Immature natural killer cell (primary cell): ENCODE data around the gene SPOCD1. TPM values are rescaled to one million over a fixed set of nuclear protein-coding genes. Genes with fewer than 3 reads are reported as not detected.
A peak's percentile ranks its signal among the peaks of the same experiment; 100 is the strongest.
"Not testable (repeated sequence)": the region's sequence is repeated elsewhere in the genome, so short reads cannot be mapped to it uniquely, and the experiment has no call there.

ENCODE experiments used
- DNase-seq, 3 donors: peaks; one replicate each; pipeline ENCODE4 v3.0.0; 2022; ENCODE audit warnings: mixed read lengths in 1 of 3
- H3K27ac Mint-ChIP-seq, 6 donors: one replicate each; pipeline ENCODE4 v1.8.0; 2020; ENCODE audit warnings: mixed read lengths in 6 of 6, mild to moderate bottlenecking in 5 of 6, inconsistent platforms in 4 of 6, moderate library complexity in 3 of 6
- H3K27me3 Mint-ChIP-seq, 3 donors: one replicate each; pipeline ENCODE4 v1.8.0; 2020 to 2021; ENCODE audit warnings: low read depth in 3 of 3, mild to moderate bottlenecking in 3 of 3, mixed read lengths in 3 of 3, moderate library complexity in 3 of 3, inconsistent platforms in 1 of 3
- H3K36me3 Mint-ChIP-seq, 3 donors: one replicate each; pipeline ENCODE4 v1.8.0; 2020; ENCODE audit warnings: mixed read lengths in 3 of 3, inconsistent platforms in 2 of 3, mild to moderate bottlenecking in 2 of 3
- H3K4me1 Mint-ChIP-seq, 2 donors: one replicate each; pipeline ENCODE4 v1.8.0; 2020; ENCODE audit warnings: inconsistent platforms in 2 of 2, mild to moderate bottlenecking in 2 of 2, mixed read lengths in 2 of 2, moderate library complexity in 1 of 2
- H3K4me3 Mint-ChIP-seq, 5 donors: one replicate each; pipeline ENCODE4 v1.8.0; 2020; ENCODE audit warnings: mild to moderate bottlenecking in 5 of 5, mixed read lengths in 5 of 5, inconsistent platforms in 3 of 5, moderate library complexity in 3 of 5
- H3K9me3 Mint-ChIP-seq, 6 donors: one replicate each; pipeline ENCODE4 v1.8.0; 2020; ENCODE audit warnings: mild to moderate bottlenecking in 6 of 6, mixed read lengths in 6 of 6, inconsistent platforms in 4 of 6, moderate library complexity in 3 of 6
- polyA plus RNA-seq, 3 donors: library from polyadenylated mRNA; unstranded; fragments of 300-500 nt; fragmentation: Illumina TruSeq; gene quantifications; one replicate each; pipeline ENCODE4 v1.2.3, GENCODE V29; 2021

Gene SPOCD1
- polyA plus RNA-seq, 3 donors from 2014 or later = 0.24 to 2.5 (median 0.46) TPM

GRCh38 chr1:31839662-31840343, 24.0 kb upstream of the SPOCD1 start:
- Mint-ChIP-seq H3K9me3 (no peaks in the 10 kb centered on the region), H3K4me1 (no peaks in the 10 kb centered on the region), H3K27me3 (peaks cover 0 to 7% (median 1%) of the 10 kb centered on the region in 3 donors), H3K36me3 (no peaks in the 10 kb centered on the region), H3K27ac (no peak overlapping the region), H3K4me3 (no peak overlapping the region)
- DNase-seq = no peak

- peaks cover 0 to 7% (median 1%) of the 10 kb centered on the region in 3 donors for H3K27me3 Mint-ChIP-seq
- peak overlapping the region in 1 of 6 donors; percentile 56 for H3K27ac Mint-ChIP-seq
- H3K4me1 Mint-ChIP-seq = no peaks in the 10 kb centered on the region
- H3K4me3 Mint-ChIP-seq = no peak overlapping the region
- no peaks in the 10 kb centered on the region for H3K9me3 Mint-ChIP-seq
- no peak for DNase-seq
- no peaks in the 10 kb centered on the region for H3K36me3 Mint-ChIP-seq
Observed at GRCh38 chr1:31837451-31838158, 21.8 kb upstream of the SPOCD1 start.

- H3K36me3 Mint-ChIP-seq = no peaks in the 10 kb centered on the region
- no peak overlapping the region for H3K4me3 Mint-ChIP-seq
- H3K27ac Mint-ChIP-seq = no peak overlapping the region
- no peak for DNase-seq
- H3K4me1 Mint-ChIP-seq = peaks cover 0 to 3% of the 10 kb centered on the region in 2 donors
- H3K27me3 Mint-ChIP-seq = peaks cover 0 to 7% (median 1%) of the 10 kb centered on the region in 3 donors
- no peaks in the 10 kb centered on the region for H3K9me3 Mint-ChIP-seq
Observed at GRCh38 chr1:31836638-31837037, 20.8 kb upstream of the SPOCD1 start.

- no peak for DNase-seq
- Mint-ChIP-seq H3K4me1 (peaks cover 0 to 7% of the 10 kb centered on the region in 2 donors), H3K9me3 (no peaks in the 10 kb centered on the region), H3K4me3 (no peak overlapping the region), H3K27me3 (peaks cover 0 to 4% (median 1%) of the 10 kb centered on the region in 3 donors), H3K36me3 (no peaks in the 10 kb centered on the region), H3K27ac (no peak overlapping the region)
Observed at GRCh38 chr1:31835415-31835814, 19.6 kb upstream of the SPOCD1 start.

GRCh38 chr1:31834501-31834900, 18.7 kb upstream of the SPOCD1 start:
- H3K9me3 Mint-ChIP-seq = no peaks in the 10 kb centered on the region
- peaks cover 0 to 10% of the 10 kb centered on the region in 2 donors for H3K4me1 Mint-ChIP-seq
- DNase-seq = no peak
- H3K27me3 Mint-ChIP-seq = peaks cover 0 to 4% (median 1%) of the 10 kb centered on the region in 3 donors
- no peak overlapping the region for H3K4me3 Mint-ChIP-seq
- H3K27ac Mint-ChIP-seq = no peak overlapping the region
- H3K36me3 Mint-ChIP-seq = no peaks in the 10 kb centered on the region

- Mint-ChIP-seq H3K36me3 (no peaks in the 10 kb centered on the region), H3K4me3 (peak overlapping the region in 1 of 5 donors; percentile 2), H3K27me3 (peaks cover 0 to 14% (median 1%) of the 10 kb centered on the region in 3 donors), H3K4me1 (peaks cover 24 to 37% of the 10 kb centered on the region in 2 donors), H3K9me3 (no peaks in the 10 kb centered on the region), H3K27ac (no peak overlapping the region)
- no peak for DNase-seq
Observed at GRCh38 chr1:31831397-31832378, 15.9 kb upstream of the SPOCD1 start.

- no peak for DNase-seq
- no peaks in the 10 kb centered on the region for H3K36me3 Mint-ChIP-seq
- H3K27ac Mint-ChIP-seq = no peak overlapping the region
- H3K9me3 Mint-ChIP-seq = no peaks in the 10 kb centered on the region
- H3K4me1 Mint-ChIP-seq = peaks cover 33 to 44% of the 10 kb centered on the region in 2 donors
- H3K27me3 Mint-ChIP-seq = peaks cover 0 to 16% (median 1%) of the 10 kb centered on the region in 3 donors
- H3K4me3 Mint-ChIP-seq = no peak overlapping the region
Observed at GRCh38 chr1:31830511-31830910, 14.7 kb upstream of the SPOCD1 start.

- Mint-ChIP-seq H3K27ac (no peak overlapping the region), H3K36me3 (no peaks in the 10 kb centered on the region), H3K27me3 (peaks cover 0 to 12% (median 1%) of the 10 kb centered on the region in 3 donors), H3K4me3 (no peak overlapping the region), H3K4me1 (peaks cover 33 to 44% of the 10 kb centered on the region in 2 donors), H3K9me3 (no peaks in the 10 kb centered on the region)
- DNase-seq = no peak
Observed at GRCh38 chr1:31830065-31830464, 14.2 kb upstream of the SPOCD1 start.

GRCh38 chr1:31828926-31829690, 13.3 kb upstream of the SPOCD1 start:
- Mint-ChIP-seq H3K36me3 (no peaks in the 10 kb centered on the region), H3K27ac (peak overlapping the region in 3 of 6 donors; percentile 39 to 86 (median 40)), H3K4me3 (peak overlapping the region in 1 of 5 donors; percentile 61), H3K9me3 (no peaks in the 10 kb centered on the region), H3K4me1 (peaks cover 33 to 44% of the 10 kb centered on the region in 2 donors), H3K27me3 (peaks cover 0 to 12% (median 1%) of the 10 kb centered on the region in 3 donors)
- no peak for DNase-seq

GRCh38 chr1:31828341-31828740, 12.5 kb upstream of the SPOCD1 start:
- Mint-ChIP-seq H3K27ac (peak overlapping the region; percentile 41 to 94 (median 88)), H3K4me3 (peak overlapping the region; percentile 29 to 76 (median 67)), H3K9me3 (no peaks in the 10 kb centered on the region), H3K36me3 (no peaks in the 10 kb centered on the region), H3K27me3 (peaks cover 0 to 12% (median 1%) of the 10 kb centered on the region in 3 donors), H3K4me1 (peaks cover 33 to 44% of the 10 kb centered on the region in 2 donors)
- DNase-seq = no peak

- no peak overlapping the region for H3K27ac Mint-ChIP-seq
- no peak for DNase-seq
- peaks cover 0 to 12% (median 1%) of the 10 kb centered on the region in 3 donors for H3K27me3 Mint-ChIP-seq
- H3K9me3 Mint-ChIP-seq = no peaks in the 10 kb centered on the region
- H3K36me3 Mint-ChIP-seq = no peaks in the 10 kb centered on the region
- H3K4me1 Mint-ChIP-seq = peaks cover 27 to 29% of the 10 kb centered on the region in 2 donors
- H3K4me3 Mint-ChIP-seq = no peak overlapping the region
Observed at GRCh38 chr1:31823780-31824179, 8.0 kb upstream of the SPOCD1 start.

GRCh38 chr1:31822766-31823165, 6.9 kb upstream of the SPOCD1 start:
- Mint-ChIP-seq H3K27ac (no peak overlapping the region), H3K4me1 (peaks cover 17 to 20% of the 10 kb centered on the region in 2 donors), H3K36me3 (no peaks in the 10 kb centered on the region), H3K27me3 (peaks cover 0 to 10% (median 0%) of the 10 kb centered on the region in 3 donors), H3K4me3 (no peak overlapping the region), H3K9me3 (no peaks in the 10 kb centered on the region)
- DNase-seq = no peak

- H3K36me3 Mint-ChIP-seq = not testable (repeated sequence)
Observed at GRCh38 chr1:31820196-31820595, 4.4 kb upstream of the SPOCD1 start.

More at GRCh38 chr1:31820196-31820595, 4.4 kb upstream of the SPOCD1 start:
- not testable (repeated sequence) for H3K4me3 Mint-ChIP-seq, H3K27ac Mint-ChIP-seq, DNase-seq, H3K9me3 Mint-ChIP-seq, H3K27me3 Mint-ChIP-seq
- H3K4me1 Mint-ChIP-seq = peaks cover 20 to 22% of the 10 kb centered on the region in 2 donors
